Measurements from ENCODE around the gene FMO3.

DNA sequence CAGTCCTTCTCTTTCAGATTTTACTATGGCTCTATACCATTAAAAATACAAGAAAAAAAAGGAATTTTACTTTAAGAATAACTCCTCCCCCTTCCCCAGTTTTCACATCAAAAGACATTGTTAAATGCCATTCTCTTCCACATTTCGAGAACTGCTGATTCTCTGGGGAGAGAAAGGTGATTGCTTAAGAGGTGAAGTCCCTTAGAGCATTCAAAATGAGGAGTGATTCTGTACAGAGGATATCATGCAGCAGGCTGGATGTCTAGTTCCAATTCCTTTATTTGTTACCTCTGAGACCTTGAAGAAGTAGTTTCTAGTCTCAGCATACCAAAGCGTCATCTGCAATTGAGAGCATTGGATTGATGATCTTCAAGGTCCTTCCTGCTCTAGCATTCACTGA is 46.9 kb downstream of the FMO3 start:
- TF ChIP-seq EZH2phosphoT487 (IDR thresholded peaks at IDR 0.05; ENCODE audit: low read depth): no peak
- no peak for TF ChIP-seq CTCF (IDR thresholded peaks at IDR 0.05; ENCODE audit: low read depth, low read length)

Measured in OCI-LY3 (cell line).